Measurements from ENCODE around the gene CCDC186.

Gene CCDC186

DNA sequence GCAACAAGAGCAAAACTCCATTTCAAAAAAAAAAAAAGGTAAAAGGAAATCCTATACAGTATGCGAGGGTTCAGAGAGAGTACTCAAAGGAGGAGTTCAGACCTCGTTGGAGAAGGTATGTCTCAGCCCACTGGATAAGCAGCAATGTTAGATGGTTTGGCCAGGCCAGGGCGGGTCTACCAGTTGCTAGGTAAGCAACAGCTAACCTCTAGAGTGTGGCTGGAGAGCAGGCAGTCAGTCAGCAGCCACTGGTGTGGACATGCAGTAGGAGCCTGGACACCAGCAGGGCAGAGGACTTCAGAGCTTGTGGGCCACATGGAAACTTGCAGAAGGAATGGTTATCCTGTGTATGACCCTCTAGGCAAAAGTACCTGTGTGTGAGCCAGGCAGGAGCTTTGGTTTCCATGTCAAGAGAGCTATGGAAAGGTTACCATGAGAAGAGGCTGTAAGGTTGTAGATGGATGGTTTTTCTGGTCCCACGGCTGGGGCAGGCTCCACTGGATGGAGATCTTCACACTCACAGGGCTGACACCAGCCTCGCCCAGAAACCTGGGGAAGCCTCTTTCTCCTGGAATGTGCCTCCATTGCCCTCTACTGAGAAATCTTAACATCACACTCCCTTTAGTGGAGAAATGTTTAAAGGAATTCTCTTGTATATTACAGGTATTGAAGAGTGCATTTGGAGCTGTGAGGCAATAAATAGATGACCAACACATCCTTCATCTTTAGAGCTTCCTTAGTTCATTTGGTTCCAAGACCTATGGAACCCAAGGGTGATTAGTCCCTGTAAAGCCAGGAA, 63.6 kb downstream of the CCDC186 start:
- DNase-seq (ENCODE audit: low read depth) = peak; percentile 12

DNA sequence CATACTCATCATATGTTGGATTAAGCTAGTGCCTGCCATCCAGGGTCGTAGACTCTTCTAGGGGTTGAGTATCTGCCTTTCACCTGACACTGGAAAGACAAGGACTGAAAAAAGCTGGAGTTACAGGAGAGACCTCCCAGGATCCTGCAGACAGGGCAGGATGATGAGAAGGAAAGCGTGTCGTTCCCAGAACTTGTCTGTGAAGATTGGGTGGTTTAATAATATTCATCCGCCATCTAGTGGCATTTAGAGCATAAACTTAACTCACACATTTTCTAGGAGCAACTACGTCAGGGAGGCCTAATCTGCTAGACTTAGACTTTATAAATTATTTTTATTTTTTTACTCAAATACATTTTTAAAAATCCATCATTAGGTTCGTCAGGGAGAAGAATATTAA, 70.7 kb downstream of the CCDC186 start:
- DNase-seq (ENCODE audit: low read depth) = peak; percentile 71

DNA sequence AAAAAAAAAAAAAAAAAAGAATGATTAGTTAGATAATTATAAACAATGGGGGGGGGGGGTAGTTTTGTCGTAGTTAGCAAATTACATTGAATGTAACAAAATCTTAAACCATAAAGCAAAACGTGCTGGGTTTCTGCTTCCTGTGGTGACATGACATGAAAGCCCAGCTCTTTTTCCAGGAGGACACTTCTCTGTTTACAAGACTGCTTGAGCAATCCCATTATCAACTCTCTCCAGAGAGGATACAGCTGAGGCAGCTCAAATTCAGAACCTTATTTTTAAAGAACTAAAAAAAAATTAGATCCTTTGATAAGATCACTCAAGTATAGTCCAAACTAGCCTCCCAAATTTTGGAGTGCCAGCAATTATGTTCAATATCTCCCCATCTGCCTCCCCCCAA, 71.7 kb downstream of the CCDC186 start:
- DNase-seq (ENCODE audit: low read depth) = no peak

DNA sequence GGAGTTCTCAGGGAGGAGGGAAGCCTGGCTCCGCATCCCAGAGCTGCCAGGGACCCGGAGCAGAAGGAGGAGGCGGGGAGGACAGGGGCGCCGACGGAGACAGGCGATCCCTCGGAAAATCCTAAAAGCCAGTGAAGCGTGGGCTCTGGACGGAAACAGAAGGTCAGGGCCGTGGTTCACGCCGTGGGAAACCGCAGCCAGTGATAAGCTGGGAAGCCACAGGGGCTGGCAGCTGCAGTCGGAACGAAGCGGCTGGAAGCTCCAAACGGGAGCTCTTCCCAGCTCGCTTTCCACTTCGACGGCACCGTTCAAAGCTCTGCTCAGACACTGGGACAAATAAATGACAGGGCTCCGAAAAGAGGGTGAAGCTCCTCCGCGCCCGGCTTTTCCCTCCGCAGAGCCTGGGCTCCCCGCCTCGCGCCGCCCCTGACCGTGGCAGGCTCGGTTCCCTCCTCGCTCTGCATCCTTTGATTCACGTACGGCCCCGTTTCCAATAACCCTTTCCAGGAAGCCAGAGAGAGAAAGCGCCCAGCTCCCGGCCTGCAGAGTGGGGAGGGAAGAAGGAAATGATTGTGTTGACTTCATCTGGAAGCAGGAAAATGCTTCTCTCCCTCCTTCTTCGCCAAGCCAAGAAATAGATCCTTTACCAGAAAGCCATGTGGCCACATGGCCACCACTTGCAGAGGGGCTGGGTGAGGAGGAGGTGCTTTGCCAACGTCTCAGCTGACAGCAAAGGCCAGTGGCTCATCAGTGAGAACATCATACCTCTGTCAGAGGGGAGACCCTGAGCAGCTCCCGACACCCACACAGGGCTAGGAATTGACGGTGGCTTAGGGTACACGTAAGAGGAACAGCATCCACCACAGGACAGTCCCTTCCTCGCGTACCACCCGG, 72.9 kb downstream of the CCDC186 start:
- peak; percentile 50 for DNase-seq (ENCODE audit: low read depth)

DNA sequence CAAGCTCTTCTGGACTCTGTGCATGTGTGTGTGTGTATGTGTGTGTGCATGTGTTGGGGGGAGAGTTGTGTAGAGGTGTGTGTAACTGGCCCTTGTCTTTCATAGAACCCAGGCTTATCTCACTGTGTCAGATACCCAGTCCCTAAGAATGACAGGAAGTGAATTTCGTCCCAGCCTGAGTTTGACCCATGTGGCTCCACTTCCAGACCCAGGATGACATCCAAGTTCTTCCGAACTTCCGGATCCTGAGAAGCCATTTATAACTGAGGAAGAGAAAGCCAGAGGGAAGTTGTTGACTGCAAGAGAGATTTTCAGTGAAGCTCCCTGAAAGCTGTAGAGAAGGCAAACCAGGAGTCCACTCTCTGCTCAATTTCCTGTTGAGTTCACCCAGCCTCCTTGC, 77.1 kb downstream of the CCDC186 start:
- DNase-seq (ENCODE audit: low read depth) = no peak

DNA sequence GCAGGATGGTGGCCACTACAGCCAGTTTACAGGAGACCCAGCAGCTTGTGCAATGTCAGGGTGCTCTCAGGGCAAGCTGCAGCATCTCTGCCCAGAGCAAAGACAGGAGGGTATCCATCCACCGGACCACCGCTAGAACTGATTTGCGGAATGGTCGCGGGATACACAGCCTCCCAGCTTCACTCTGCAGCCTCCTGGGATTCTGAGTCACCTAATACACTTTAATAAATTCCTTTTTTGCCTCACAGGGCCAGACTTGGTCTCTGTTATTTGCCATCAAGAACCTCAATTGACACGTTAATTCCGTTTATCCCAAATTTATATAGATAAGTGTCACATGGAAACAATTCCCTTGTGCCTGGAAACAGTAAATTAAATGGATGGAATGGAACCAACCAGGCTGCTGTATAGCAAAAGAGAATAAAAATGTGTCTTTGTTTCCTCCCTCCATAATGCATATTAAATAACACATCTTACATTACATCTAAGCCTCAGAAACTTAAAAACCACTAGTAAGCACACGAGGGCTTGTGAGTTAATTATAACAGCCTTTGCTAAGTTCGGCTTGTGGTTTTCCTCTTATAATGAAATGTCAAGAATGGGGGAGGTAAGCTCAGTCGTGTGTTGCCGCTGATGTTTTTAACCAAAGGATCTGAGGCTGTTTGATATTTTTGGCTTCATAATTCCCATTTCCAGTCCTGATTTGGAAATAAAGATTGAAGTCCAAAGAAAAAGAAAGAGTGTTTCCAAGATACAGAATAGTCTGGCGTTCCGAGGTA, 78.3 kb downstream of the CCDC186 start:
- DNase-seq (ENCODE audit: low read depth) = no peak

DNA sequence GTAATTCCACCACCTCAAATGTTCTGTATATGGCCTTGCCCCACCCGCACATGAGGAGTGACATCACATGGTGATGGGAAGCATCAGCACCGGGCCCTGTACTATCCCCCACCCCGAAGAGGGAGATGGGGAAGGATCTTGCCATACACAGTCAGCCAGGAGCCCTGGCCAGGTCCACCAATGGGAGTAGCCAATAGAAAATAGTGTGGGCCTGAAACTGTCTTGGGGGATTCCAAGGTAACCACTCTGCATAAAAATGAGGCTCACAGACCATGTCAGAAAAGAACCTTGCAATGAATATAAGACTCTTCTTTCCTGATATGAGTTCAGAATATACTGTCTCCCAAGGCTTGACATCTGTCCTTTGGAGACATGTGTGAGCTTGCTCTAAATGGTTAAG, 79.2 kb downstream of the CCDC186 start:
- DNase-seq (ENCODE audit: low read depth) = no peak

DNA sequence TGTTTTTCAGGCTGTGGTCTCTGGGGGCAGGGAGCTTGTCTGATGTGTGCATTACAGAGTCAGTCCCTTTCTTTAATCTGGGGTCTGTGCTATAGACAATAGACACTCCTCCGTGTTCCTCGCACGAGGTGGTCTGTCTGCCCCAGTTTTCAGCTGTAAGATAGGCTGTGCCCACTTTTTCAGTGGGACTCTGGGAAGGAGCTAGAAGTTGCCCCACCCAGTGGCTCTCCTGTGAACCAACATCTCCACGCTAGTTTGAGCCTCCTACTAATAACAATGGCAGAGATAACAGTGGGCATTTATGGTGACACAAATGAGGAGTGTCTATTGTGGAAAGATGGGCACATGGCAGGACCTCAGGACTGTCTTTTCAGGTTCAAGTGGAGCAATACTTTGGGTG, 86.3 kb downstream of the CCDC186 start:
- DNase-seq (ENCODE audit: low read depth) = peak; percentile 16

DNA sequence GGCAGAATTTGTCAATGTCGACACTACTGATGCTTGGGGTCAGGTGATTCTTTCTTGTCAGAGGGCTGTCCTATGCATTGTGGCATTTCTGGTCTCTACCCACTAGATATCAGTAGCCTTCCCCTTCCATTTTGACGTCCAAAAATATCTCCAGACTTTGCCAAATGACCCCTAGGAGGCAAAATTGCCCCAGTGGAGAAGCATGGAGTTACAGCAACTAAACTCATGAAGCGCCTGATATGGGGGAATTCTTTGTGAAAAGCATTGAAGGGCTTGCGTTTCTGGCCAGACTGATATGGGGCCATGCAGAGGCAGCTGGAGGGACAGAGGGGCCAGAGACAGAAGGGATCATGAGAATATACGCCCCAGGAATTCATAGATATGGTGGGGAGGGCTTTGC, 86.7 kb downstream of the CCDC186 start:
- DNase-seq (ENCODE audit: low read depth) = no peak

DNA sequence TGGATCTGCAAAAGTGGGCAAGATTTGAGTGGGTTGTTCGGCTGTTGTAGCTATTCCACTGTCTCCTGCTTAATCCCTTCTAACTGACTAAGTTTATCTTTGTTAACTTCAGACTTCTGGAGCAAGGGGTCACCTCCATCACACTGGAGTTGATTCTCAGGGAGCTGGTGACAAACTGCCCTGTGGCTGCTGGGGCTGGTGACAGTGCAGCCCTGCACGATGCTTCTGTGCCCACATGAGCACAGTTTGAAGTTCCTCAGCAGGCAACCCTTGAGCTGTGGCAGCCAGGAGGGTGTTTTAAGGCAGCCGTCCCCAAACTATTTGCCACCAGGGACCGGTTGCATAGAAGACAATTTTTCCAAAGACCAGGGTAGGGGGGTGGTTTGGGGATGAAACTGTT, 89.8 kb downstream of the CCDC186 start:
- no peak for DNase-seq (ENCODE audit: low read depth)

DNA sequence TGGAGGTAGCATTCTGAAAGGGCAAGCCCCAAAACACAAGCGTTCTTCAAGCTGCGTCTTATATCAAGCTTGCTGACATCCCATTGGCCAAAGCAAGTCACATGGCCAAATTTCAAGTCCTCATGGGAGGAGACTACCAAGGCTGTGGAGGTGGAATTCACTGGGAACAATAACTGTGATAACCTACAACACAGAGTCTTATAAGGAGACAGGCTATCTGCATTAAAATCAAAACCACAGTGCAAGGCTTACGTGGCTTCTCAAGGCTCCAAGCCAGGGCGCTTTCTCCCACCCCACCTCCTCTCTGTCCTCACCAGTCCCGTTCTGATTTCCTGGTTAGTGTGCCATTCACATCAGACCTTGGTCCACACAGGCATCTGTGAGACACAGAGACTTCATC, 91.0 kb downstream of the CCDC186 start:
- no peak for DNase-seq (ENCODE audit: low read depth)

DNA sequence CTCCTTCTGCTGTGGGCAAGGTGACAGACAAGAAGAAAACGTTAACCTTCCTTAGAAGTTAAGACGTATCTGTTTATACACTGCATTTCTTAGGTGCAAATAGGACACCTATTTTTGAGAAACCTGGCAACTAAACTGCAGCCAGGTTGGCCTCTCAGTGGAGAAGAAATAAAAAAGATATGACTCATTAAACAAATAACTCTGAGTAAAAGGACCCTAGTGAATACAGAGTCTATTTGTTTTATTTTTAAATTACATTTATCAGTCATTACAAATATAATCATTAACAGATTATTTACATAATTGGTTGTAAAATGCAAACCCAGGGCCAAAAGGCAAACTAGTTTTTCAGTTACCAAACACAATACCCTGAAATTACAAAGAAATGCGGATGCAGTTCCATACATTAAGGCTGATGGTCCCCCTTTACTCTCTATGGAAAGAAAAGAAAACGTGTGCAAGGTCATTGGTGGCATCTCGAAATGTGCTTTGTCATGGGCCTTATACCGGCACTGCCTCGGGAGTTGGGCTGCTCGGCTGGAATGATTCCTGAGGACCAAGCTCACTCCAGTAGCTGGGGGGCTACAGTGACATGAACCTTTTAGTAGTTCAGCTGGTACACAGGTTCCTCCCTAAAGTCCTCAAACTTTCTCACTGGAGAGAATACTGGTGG, 92.0 kb downstream of the CCDC186 start:
- no peak for DNase-seq (ENCODE audit: low read depth)

DNA sequence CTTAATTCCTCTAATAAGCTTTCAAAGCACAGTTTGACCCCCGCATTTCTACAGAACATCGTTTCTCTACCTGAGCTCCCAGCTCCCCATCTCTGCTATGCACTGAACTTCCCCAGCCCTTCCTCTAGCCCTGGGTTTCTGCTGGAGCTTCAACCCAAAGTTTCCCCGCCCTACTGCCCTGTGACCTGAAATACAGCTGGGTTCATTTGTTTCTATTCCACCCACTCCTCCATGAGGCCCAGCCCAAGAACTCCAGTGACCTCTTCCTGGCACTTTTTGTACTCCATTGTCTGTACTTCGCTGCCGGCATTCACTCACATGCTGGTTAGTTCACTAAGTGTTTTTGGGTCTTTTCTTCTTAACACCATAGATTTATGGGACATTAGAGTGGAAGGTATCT, 94.6 kb downstream of the CCDC186 start:
- DNase-seq (ENCODE audit: low read depth) = no peak

DNA sequence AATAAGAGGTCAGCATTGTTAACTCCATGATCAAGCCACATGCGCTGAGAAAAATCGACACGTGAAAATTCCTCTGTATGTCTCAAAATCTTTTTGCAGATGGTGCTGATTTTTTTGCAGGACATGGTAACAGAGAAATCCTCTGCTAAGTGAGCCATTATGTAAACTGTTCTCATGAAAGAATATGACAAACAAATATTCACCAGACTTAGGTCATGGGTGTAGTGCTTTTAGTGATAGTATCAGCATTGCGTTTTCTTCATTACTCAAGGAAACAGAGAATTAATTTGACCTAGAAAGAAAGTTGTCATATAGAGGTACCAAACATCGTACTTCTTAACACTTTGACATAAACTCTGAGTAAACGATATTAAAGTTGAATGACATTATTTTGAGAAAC, 95.7 kb downstream of the CCDC186 start:
- DNase-seq (ENCODE audit: low read depth) = no peak

DNA sequence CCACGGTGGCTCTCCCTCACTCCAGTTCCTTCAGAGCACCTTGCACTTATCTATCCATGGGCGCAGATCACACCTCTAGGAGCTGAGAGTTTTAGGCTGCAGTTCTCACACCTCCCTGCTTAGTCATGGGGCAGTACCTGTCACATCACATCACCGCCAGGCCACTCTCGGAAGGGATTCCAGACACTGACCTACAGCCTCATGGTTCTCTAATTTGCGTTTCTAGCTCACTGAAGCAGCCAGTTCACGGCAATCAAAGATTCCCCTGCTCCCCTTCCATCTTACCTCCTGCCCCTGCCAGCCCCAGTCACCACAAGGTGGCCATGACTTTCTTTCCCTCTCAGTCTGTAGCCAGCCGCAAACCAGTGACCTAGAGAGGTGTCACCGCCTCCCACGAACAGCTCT, 96.2 kb downstream of the CCDC186 start:
- DNase-seq (ENCODE audit: low read depth) = no peak

DNA sequence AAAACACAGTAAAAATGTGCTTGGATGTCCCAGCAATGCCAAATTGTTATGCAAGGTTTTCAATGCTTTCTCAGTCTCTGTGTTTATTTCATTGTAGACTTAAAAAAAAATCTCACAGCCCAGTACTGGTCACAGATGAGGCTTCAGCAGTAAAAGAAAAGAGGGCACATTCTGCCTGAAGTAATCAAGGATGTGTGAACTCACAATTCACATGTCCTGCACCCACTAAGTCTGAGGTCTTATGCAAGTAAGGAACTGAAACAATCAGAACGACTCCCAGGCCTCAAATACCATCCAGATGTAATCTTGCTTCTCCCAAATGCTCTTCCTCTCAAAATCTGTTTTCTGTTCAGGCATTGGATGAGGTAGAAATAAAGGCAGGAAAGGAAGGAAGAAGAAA, 96.7 kb downstream of the CCDC186 start:
- no peak for DNase-seq (ENCODE audit: low read depth)

DNA sequence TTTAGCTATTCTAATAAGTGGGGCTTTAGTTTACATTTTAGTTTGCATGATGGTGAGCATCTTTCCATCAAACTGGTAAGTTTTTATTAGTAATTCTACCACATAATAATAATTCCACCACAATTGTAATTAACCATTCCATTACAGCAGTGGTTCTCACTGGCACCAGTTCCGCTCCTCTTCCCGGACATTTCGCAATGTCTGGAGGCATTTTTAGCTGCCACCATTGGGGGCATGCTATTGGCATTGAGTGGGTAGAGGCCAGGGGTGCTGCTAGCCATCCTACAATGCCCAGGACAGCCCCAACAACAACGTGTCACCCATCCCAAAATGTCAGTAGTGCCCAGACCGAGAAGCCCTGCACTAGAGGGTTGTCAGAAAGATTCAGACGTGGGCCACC, 98.9 kb downstream of the CCDC186 start:
- no peak for DNase-seq (ENCODE audit: low read depth)

DNA sequence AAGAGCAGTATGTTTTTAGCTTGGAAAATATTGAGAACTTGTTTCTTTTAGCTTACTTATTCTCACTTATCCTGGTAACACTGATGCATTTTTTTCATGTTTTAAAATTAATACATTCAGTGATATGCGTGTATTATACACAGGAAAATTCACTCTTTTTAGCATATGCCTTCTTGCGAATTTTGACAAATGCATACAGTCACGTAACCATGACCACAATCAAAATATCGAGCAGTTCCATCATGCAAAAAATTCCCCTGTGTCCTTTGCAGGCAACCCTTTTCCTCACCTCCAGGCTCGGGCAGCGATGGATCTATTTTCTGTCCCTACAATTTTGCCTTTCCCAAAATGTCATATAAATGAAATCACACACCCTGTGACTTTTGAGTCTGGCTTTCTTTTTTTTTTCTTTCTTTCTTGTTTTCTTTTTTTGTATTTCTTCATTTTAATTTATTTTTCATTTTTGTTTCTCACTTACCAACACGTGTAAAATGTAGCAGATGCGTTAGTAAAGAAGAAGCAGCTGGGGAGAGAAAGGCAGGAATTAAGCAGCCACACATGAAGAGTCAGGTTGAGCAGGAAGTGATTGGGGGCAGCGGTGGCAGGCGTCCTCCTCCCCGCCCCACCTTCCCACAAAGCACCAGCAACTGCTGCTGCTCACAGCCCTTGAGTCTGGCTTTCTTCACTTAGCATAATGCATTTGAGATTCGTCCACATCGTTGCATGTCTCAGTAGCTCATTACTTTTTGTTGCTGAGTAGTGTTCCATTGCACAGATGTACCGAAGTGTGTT, 100.4 kb downstream of the CCDC186 start:
- DNase-seq (ENCODE audit: low read depth) = no peak

DNA sequence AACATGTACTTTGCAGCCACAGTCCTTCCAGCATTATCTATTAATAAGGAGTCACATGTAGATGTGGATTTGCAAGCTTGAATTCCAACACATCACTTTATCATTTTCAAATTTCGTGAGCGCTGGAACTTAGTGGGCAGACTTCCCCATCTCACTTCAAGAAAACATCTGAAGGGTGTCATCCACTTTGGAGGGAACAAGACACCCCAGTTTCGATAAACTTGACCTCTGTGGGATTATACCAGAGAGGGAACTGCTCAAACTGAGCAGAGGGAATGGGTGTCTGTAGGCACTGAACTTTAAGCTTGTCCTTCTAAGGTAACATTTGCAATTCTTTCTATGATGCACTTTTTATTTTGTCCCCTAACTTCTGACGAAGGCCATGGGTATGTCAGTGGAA, 102.8 kb downstream of the CCDC186 start:
- no peak for DNase-seq (ENCODE audit: low read depth)
